GOT3 (cell line): Measurements from ENCODE around the gene UFSP2.
A peak's percentile ranks its signal among the peaks of the same experiment; 100 is the strongest.

Experiments
- DNase-seq: peaks from one replicate; lab custom pipeline; 2025; ENCODE audit warnings: mixed read lengths; lab: John Stamatoyannopoulos, UW

Gene UFSP2

GRCh38 chr4:185425647-185426352 lies at the start of gene UFSP2:
TSS of gene UFSP2 (minus strand) at chr4:185425964. CDS start at chr4:185425868, 96 bp downstream.
- peak; percentile 59 for DNase-seq

GRCh38 chr4:185473247-185473646 lies 47.5 kb upstream of the UFSP2 start:
- DNase-seq = no peak

- no peak for DNase-seq
These were observed 46.4 kb upstream of the UFSP2 start for GRCh38 chr4:185472103-185472542.

GRCh38 chr4:185471235-185472102 lies 45.7 kb upstream of the UFSP2 start, which contains the start of gene CCDC110:
TSS of gene CCDC110 (minus strand) at chr4:185471733. CDS start at chr4:185471683, 50 bp downstream.
- peak; percentile 75 for DNase-seq

GRCh38 chr4:185470501-185471195 lies 44.9 kb upstream of the UFSP2 start:
- DNase-seq = no peak

- DNase-seq = no peak
These were observed 43.9 kb upstream of the UFSP2 start for GRCh38 chr4:185469580-185470154.

GRCh38 chr4:185468999-185469398 lies 43.2 kb upstream of the UFSP2 start:
- no peak for DNase-seq

GRCh38 chr4:185467991-185468390 lies 42.2 kb upstream of the UFSP2 start:
- no peak for DNase-seq

GRCh38 chr4:185467101-185467500 lies 41.3 kb upstream of the UFSP2 start:
- no peak for DNase-seq

GRCh38 chr4:185465707-185466106 lies 39.9 kb upstream of the UFSP2 start:
- no peak for DNase-seq

- no peak for DNase-seq
These were observed 39.1 kb upstream of the UFSP2 start for GRCh38 chr4:185464887-185465286.

GRCh38 chr4:185464183-185464582 lies 38.4 kb upstream of the UFSP2 start:
- DNase-seq = no peak

GRCh38 chr4:185463541-185463940 lies 37.8 kb upstream of the UFSP2 start:
- DNase-seq = no peak

GRCh38 chr4:185461565-185461964 lies 35.8 kb upstream of the UFSP2 start:
- no peak for DNase-seq

- no peak for DNase-seq
These were observed 31.4 kb upstream of the UFSP2 start for GRCh38 chr4:185457136-185457535.

GRCh38 chr4:185456131-185456530 lies 30.4 kb upstream of the UFSP2 start:
- DNase-seq = no peak

- DNase-seq = no peak
These were observed 19.4 kb upstream of the UFSP2 start for GRCh38 chr4:185445209-185445608.

- no peak for DNase-seq
These were observed 15.7 kb upstream of the UFSP2 start for GRCh38 chr4:185441479-185441878.

GRCh38 chr4:185437809-185438208 lies 12.0 kb upstream of the UFSP2 start:
- no peak for DNase-seq

- no peak for DNase-seq
These were observed 9.7 kb upstream of the UFSP2 start for GRCh38 chr4:185435466-185435865.

- no peak for DNase-seq
These were observed 3.9 kb upstream of the UFSP2 start for GRCh38 chr4:185429660-185430059.
